SK-N-SH (cell line): Measurements from ENCODE around the gene RNF112. TPM values are rescaled to one million over a fixed set of nuclear protein-coding genes. Genes with fewer than 3 reads are reported as not detected.

Experiments
- CTCF ChIA-PET: fragments of 300-600, 350-600 bp; formaldehyde crosslinking; extraction: SDS; loops from one replicate; lab custom pipeline; 2021; lab: Yijun Ruan, JAX
- POLR2A ChIA-PET: fragments of 350-600 bp; sonication (Branson Sonifier 250); formaldehyde crosslinking; extraction: SDS; loops from one replicate; lab custom pipeline; 2020; ENCODE audit warnings: antibody characterized with exemption, inconsistent platforms; lab: Yijun Ruan, JAX
- DNase-seq: peaks from one replicate; pipeline ENCODE4 v3.0.0; 2012
- H2AFZ ChIP-seq: fragments of 200-600 bp; sonication (generic); 2 replicates; pipeline ENCODE4 v1.8.1; 2016; ENCODE audit warnings: antibody characterized with exemption, mild to moderate bottlenecking, low read depth
- H3F3A ChIP-seq: fragments of 200-600 bp; sonication (generic); replicated peaks from 2 replicates; pipeline ENCODE3; 2016; ENCODE audit warnings: antibody characterized with exemption, mild to moderate bottlenecking; ENCODE audit not compliant: insufficient read depth
- H3K27ac ChIP-seq, 2 experiments: fragments of 200-500 bp in 1 of 2; fragments of 200-600 bp in 1 of 2; sonication (Bioruptor generic) in 1 of 2; sonication (generic), shearing (Covaris generic) in 1 of 2; 2 replicates each; pipeline versions ENCODE4 v1.5.1 to v1.6.1; 2014 to 2016; ENCODE audit warnings: low read depth in 2 of 2, inconsistent platforms in 1 of 2, low read length in 1 of 2, mild to moderate bottlenecking in 1 of 2, mixed read lengths in 1 of 2
- H3K27me3 ChIP-seq: fragments of 200-600 bp; sonication (generic), shearing (Covaris generic); 2 replicates; pipeline ENCODE4 v1.6.1; 2016; ENCODE audit warnings: mixed run types; ENCODE audit not compliant: insufficient read depth
- H3K36me3 ChIP-seq, 2 experiments: fragments of 200-500 bp in 1 of 2; fragments of 200-600 bp in 1 of 2; sonication (Bioruptor generic) in 1 of 2; sonication (generic) in 1 of 2; replicated peaks in 1 of 2; 2 replicates each; pipeline versions ENCODE3 to v1.5.1; 2014 to 2016; ENCODE audit warnings: low read length in 1 of 2, mild to moderate bottlenecking in 1 of 2; ENCODE audit not compliant: insufficient read depth in 2 of 2, control insufficient read depth in 1 of 2
- H3K4me1 ChIP-seq, 2 experiments: fragments of 200-500 bp in 1 of 2; fragments of 200-600 bp in 1 of 2; sonication (Bioruptor generic) in 1 of 2; sonication (generic), shearing (Covaris generic) in 1 of 2; 2 replicates each; pipeline versions ENCODE4 v1.5.1 to v1.6.1; 2014 to 2016; ENCODE audit warnings: low read depth in 1 of 2, low read length in 1 of 2, mixed run types in 1 of 2; ENCODE audit not compliant: insufficient read depth in 2 of 2, control insufficient read depth in 1 of 2
- H3K4me2 ChIP-seq: fragments of 200-600 bp; sonication (generic), shearing (Covaris generic); 2 replicates; pipeline ENCODE4 v1.6.1; 2017; ENCODE audit warnings: mixed run types
- H3K4me3 ChIP-seq, 2 experiments: fragments of 200-500 bp in 1 of 2; fragments of 200-600 bp in 1 of 2; sonication (Bioruptor generic) in 1 of 2; sonication (generic), shearing (Covaris generic) in 1 of 2; 2 replicates each; pipeline versions ENCODE4 v1.5.1 to v1.8.1; 2014 to 2016; ENCODE audit warnings: low read depth in 2 of 2, inconsistent platforms in 1 of 2, low read length in 1 of 2, mild to moderate bottlenecking in 1 of 2, mixed read lengths in 1 of 2, moderate library complexity in 1 of 2
- H3K79me2 ChIP-seq: fragments of 200-600 bp; sonication (generic); 2 replicates; pipeline ENCODE4 v1.8.1; 2017; ENCODE audit warnings: mild to moderate bottlenecking; ENCODE audit not compliant: insufficient read depth
- H3K9ac ChIP-seq: fragments of 200-600 bp; sonication (generic); 2 replicates; pipeline ENCODE4 v1.6.1; 2017; ENCODE audit warnings: mixed run types
- H3K9me2 ChIP-seq: fragments of 200-600 bp; sonication (generic); 2 replicates; pipeline ENCODE4 v1.6.1; 2017; ENCODE audit warnings: mixed run types
- H3K9me3 ChIP-seq: fragments of 200-600 bp; sonication (generic); 2 replicates; pipeline ENCODE4 v1.6.1; 2017; ENCODE audit warnings: mixed run types, mild to moderate bottlenecking, moderate library complexity
- H4K20me1 ChIP-seq: fragments of 200-600 bp; sonication (generic); 2 replicates; pipeline ENCODE4 v1.6.1; 2017; ENCODE audit warnings: mild to moderate bottlenecking, mixed run types; ENCODE audit not compliant: insufficient read depth
- ELF1 ChIP-seq: IDR thresholded peaks from 2 replicates; pipeline ENCODE4 v1.4.0; 2012
- FOSL2 ChIP-seq: IDR thresholded peaks from 2 replicates; pipeline ENCODE4 v1.4.0; 2012; ENCODE audit warnings: low read depth, mild to moderate bottlenecking, moderate library complexity, borderline replicate concordance
- FOXM1 ChIP-seq: IDR thresholded peaks from 2 replicates; pipeline ENCODE4 v1.4.0; 2012; ENCODE audit warnings: low read depth, mild to moderate bottlenecking
- GATA2 ChIP-seq: sonication (generic); formaldehyde crosslinking; IDR thresholded peaks from 2 replicates; pipeline ENCODE4 v1.5.0; 2020; ENCODE audit warnings: mild to moderate bottlenecking, missing genetic modification reagents
- IRF3 ChIP-seq: fragments of 150-350 bp; IDR thresholded peaks from 2 replicates; pipeline ENCODE4 v1.6.1; 2016; ENCODE audit warnings: mild to moderate bottlenecking, low read depth, low read length
- MAX ChIP-seq: IDR thresholded peaks from 2 replicates; pipeline ENCODE4 v1.4.0; 2012; ENCODE audit warnings: low read depth
- MXI1 ChIP-seq: IDR thresholded peaks from 2 replicates; pipeline ENCODE4 v1.6.1; 2012; ENCODE audit warnings: mild to moderate bottlenecking, low read depth, low read length, improper control_type of control experiment
- PBX3 ChIP-seq: IDR thresholded peaks from 2 replicates; pipeline ENCODE4; 2012
- RAD21 ChIP-seq: IDR thresholded peaks from 2 replicates; pipeline ENCODE4 v1.6.1; 2012; ENCODE audit warnings: mild to moderate bottlenecking, low read length
- REST ChIP-seq: IDR thresholded peaks from 2 replicates; pipeline ENCODE4 v1.6.1; 2012; ENCODE audit warnings: mild to moderate bottlenecking, low read depth, low read length, moderate library complexity
- RXRA ChIP-seq: IDR thresholded peaks from 2 replicates; pipeline ENCODE4 v1.4.0; 2012; ENCODE audit warnings: low read depth, mild to moderate bottlenecking, borderline replicate concordance
- SIN3A ChIP-seq: IDR thresholded peaks from 2 replicates; pipeline ENCODE4 v1.6.1; 2012; ENCODE audit warnings: low read depth, mild to moderate bottlenecking, low read length, moderate library complexity, borderline replicate concordance
- TAF1 ChIP-seq: IDR thresholded peaks from 2 replicates; pipeline ENCODE4 v1.6.1; 2012; ENCODE audit warnings: low read depth, mild to moderate bottlenecking, low read length, moderate library complexity, borderline replicate concordance
- TCF12 ChIP-seq: IDR thresholded peaks from 2 replicates; pipeline ENCODE4 v1.4.0; 2012
- TEAD4 ChIP-seq: IDR thresholded peaks from 2 replicates; pipeline ENCODE4 v1.4.0; 2012; ENCODE audit warnings: mild to moderate bottlenecking, borderline replicate concordance; ENCODE audit not compliant: insufficient read depth
- USF1 ChIP-seq: IDR thresholded peaks from 2 replicates; pipeline ENCODE4 v1.4.0; 2012; ENCODE audit warnings: low read depth, borderline replicate concordance
- USF2 ChIP-seq: fragments of 150-350 bp; IDR thresholded peaks from 2 replicates; pipeline ENCODE4 v1.6.1; 2017; ENCODE audit warnings: antibody characterized with exemption, low read length, low read depth, borderline replicate concordance
- ZBTB33 ChIP-seq: IDR thresholded peaks from 2 replicates; pipeline ENCODE4 v1.4.0; 2012; ENCODE audit warnings: low read depth, borderline replicate concordance
- WGBS: methylation state at CpG from one replicate; pipeline ENCODE4 v1.1.6; 2017; ENCODE audit warnings: low lambda C conversion rate; 5-methylcytosine and 5-hydroxymethylcytosine counted together
- polyA plus RNA-seq, 3 experiments: library from polyadenylated mRNA; depleted of rRNA; stranded (reverse); fragments of >200 nt; gene quantifications; 2 replicates each; pipeline ENCODE4 v1.2.3, GENCODE V29; 2012

RNF112 gene
- polyA plus RNA-seq, 1 of the 3 experiments (the other 2 are of a cell fraction): 22.6 TPM

GRCh38 chr17:19372439-19372838 lies 38.6 kb upstream of the RNF112 start (continued):
- TF ChIP-seq REST (no peak), FOSL2 (no peak), MAX (no peak), ELF1 (no peak), MXI1 (no peak)
- TF ChIP-seq, all 33 proteins: peak for 0

- H3K27me3 ChIP-seq: no peaks in the 10 kb centered on the region
- H3K4me3 ChIP-seq: no peak overlapping the region
- CTCF ChIA-PET: interaction anchor here (1.3 to 5.6 kb wide), 3 partner anchors 10 to 394 kb away, joined by 3 to 37 read pairs (median 19); partner anchors contain the start of gene B9D1
- WGBS: 93% methylated on average over 6 of the region's 8 CpGs
- H3K9me3 ChIP-seq: no peaks in the 10 kb centered on the region
- H3F3A ChIP-seq: peaks cover 20% of the 10 kb centered on the region
- no peak overlapping the region for H3K27ac ChIP-seq
- no peaks in the 10 kb centered on the region for H4K20me1 ChIP-seq
- no peak overlapping the region for H3K4me2 ChIP-seq
- no peak overlapping the region for H2AFZ ChIP-seq
- TF ChIP-seq RAD21 (no peak), ZBTB33 (no peak), TEAD4 (no peak), RXRA (no peak), PBX3 (no peak), TCF12 (no peak), FOXM1 (no peak), TAF1 (no peak), USF1 (no peak), GATA2 (no peak), SIN3A (no peak), IRF3 (no peak), USF2 (no peak)
- peaks cover 0 to 4% of the 10 kb centered on the region in 2 experiments; a peak in 3 of 4 replicates for H3K4me1 ChIP-seq
- H3K79me2 ChIP-seq: peaks cover 11% of the 10 kb centered on the region
- POLR2A ChIA-PET: no interaction called here
- no peaks in the 10 kb centered on the region for H3K36me3 ChIP-seq
- H3K9me2 ChIP-seq: no peaks in the 10 kb centered on the region
- no peak overlapping the region for H3K9ac ChIP-seq
- no peak for DNase-seq
Measured at GRCh38 chr17:19372866-19373504, 38.0 kb upstream of the RNF112 start.
